ENCODE data around the gene TRIM46. TPM values are rescaled to one million over a fixed set of nuclear protein-coding genes. Genes with fewer than 3 reads are reported as not detected.
"Not testable (repeated sequence)": the region's sequence is repeated elsewhere in the genome, so short reads cannot be mapped to it uniquely, and the experiment has no call there.

TRIM46 gene
- total and polyA plus RNA-seq, 2 donors from 2014 or later: 0.28 to 2.1 TPM

- H3K4me3 ChIP-seq (ENCODE audit: low read length in 3 of 3): no peak overlapping the region
- TF ChIP-seq CTCF (IDR thresholded peaks at IDR 0.05; ENCODE audit: borderline replicate concordance, extremely low read depth, insufficient read depth): no peak
- FAIRE-seq: no peak
- no peaks in the 10 kb centered on the region for H3K9me3 ChIP-seq (ENCODE audit: control insufficient read depth in 2 of 3, insufficient read depth in 1 of 3, low read length in 3 of 3)
- H3K27ac ChIP-seq (ENCODE audit: low read depth in 2 of 2, low read length in 2 of 2): no peak overlapping the region
- intact Hi-C loops (cut with DNase I): no loop called here
- no peak for DNase-seq
- H3K27me3 ChIP-seq (ENCODE audit: control insufficient read depth, insufficient read depth, low read length): no peaks in the 10 kb centered on the region
- no peaks in the 10 kb centered on the region for H3K4me1 ChIP-seq (ENCODE audit: control insufficient read depth in 2 of 3, insufficient read depth in 2 of 3, low read depth in 1 of 3, low read length in 3 of 3)
- no peak overlapping the region for H3K9ac ChIP-seq (ENCODE audit: low read length in 3 of 3)
- no peaks in the 10 kb centered on the region for H3K36me3 ChIP-seq (ENCODE audit: control insufficient read depth in 2 of 3, insufficient read depth in 3 of 3, low read length in 3 of 3)
Measured at GRCh38 chr1:155145491-155145890, 28.2 kb upstream of the TRIM46 start.

- H3K4me1 ChIP-seq (ENCODE audit: control insufficient read depth in 2 of 3, insufficient read depth in 2 of 3, low read depth in 1 of 3, low read length in 3 of 3); H3K36me3 ChIP-seq (ENCODE audit: control insufficient read depth in 2 of 3, insufficient read depth in 3 of 3, low read length in 3 of 3); intact Hi-C loops (cut with DNase I); H3K9ac ChIP-seq (ENCODE audit: low read length in 3 of 3); H3K9me3 ChIP-seq (ENCODE audit: control insufficient read depth in 2 of 3, insufficient read depth in 1 of 3, low read length in 3 of 3); H3K27ac ChIP-seq (ENCODE audit: low read depth in 2 of 2, low read length in 2 of 2); H3K4me3 ChIP-seq (ENCODE audit: low read length in 3 of 3); DNase-seq; H3K27me3 ChIP-seq (ENCODE audit: control insufficient read depth, insufficient read depth, low read length); FAIRE-seq: not testable (repeated sequence)
Measured at GRCh38 chr1:155155996-155156643, 17.5 kb upstream of the TRIM46 start.

- FAIRE-seq (no peak), DNase-seq (peak in 1 of 5 donors; percentile 18)
- H3K9ac ChIP-seq (ENCODE audit: low read length in 3 of 3): no peak overlapping the region
- no peak overlapping the region for H3K27ac ChIP-seq (ENCODE audit: low read depth in 2 of 2, low read length in 2 of 2)
- no peak overlapping the region for H3K4me3 ChIP-seq (ENCODE audit: low read length in 3 of 3)
- H3K36me3 ChIP-seq (ENCODE audit: control insufficient read depth in 2 of 3, insufficient read depth in 3 of 3, low read length in 3 of 3): no peaks in the 10 kb centered on the region
- TF ChIP-seq CTCF (IDR thresholded peaks at IDR 0.05; ENCODE audit: borderline replicate concordance, extremely low read depth, insufficient read depth): no peak
- intact Hi-C loops (cut with DNase I): no loop called here
- H3K4me1 ChIP-seq (ENCODE audit: control insufficient read depth in 2 of 3, insufficient read depth in 2 of 3, low read depth in 1 of 3, low read length in 3 of 3): no peaks in the 10 kb centered on the region
- no peaks in the 10 kb centered on the region for H3K27me3 ChIP-seq (ENCODE audit: control insufficient read depth, insufficient read depth, low read length)
- H3K9me3 ChIP-seq (ENCODE audit: control insufficient read depth in 2 of 3, insufficient read depth in 1 of 3, low read length in 3 of 3): no peaks in the 10 kb centered on the region
Measured at GRCh38 chr1:155158991-155159390, 14.7 kb upstream of the TRIM46 start.

GRCh38 chr1:155160128-155160527 lies 13.5 kb upstream of the TRIM46 start:
- H3K9me3 ChIP-seq (ENCODE audit: control insufficient read depth in 2 of 3, insufficient read depth in 1 of 3, low read length in 3 of 3): no peaks in the 10 kb centered on the region
- no peaks in the 10 kb centered on the region for H3K4me1 ChIP-seq (ENCODE audit: control insufficient read depth in 2 of 3, insufficient read depth in 2 of 3, low read depth in 1 of 3, low read length in 3 of 3)
- H3K27ac ChIP-seq (ENCODE audit: low read depth in 2 of 2, low read length in 2 of 2): no peak overlapping the region
- DNase-seq (peak in 1 of 5 donors; percentile 9), FAIRE-seq (no peak)
- intact Hi-C loops (cut with DNase I): no loop called here
- TF ChIP-seq CTCF (IDR thresholded peaks at IDR 0.05; ENCODE audit: borderline replicate concordance, extremely low read depth, insufficient read depth): no peak
- no peak overlapping the region for H3K4me3 ChIP-seq (ENCODE audit: low read length in 3 of 3)
- no peaks in the 10 kb centered on the region for H3K36me3 ChIP-seq (ENCODE audit: control insufficient read depth in 2 of 3, insufficient read depth in 3 of 3, low read length in 3 of 3)
- H3K27me3 ChIP-seq (ENCODE audit: control insufficient read depth, insufficient read depth, low read length): no peaks in the 10 kb centered on the region
- no peak overlapping the region for H3K9ac ChIP-seq (ENCODE audit: low read length in 3 of 3)

GRCh38 chr1:155162631-155163030 lies 11.0 kb upstream of the TRIM46 start:
- H3K4me3 ChIP-seq (ENCODE audit: low read length in 3 of 3); intact Hi-C loops (cut with DNase I); FAIRE-seq; H3K27me3 ChIP-seq (ENCODE audit: control insufficient read depth, insufficient read depth, low read length); H3K9me3 ChIP-seq (ENCODE audit: control insufficient read depth in 2 of 3, insufficient read depth in 1 of 3, low read length in 3 of 3); H3K9ac ChIP-seq (ENCODE audit: low read length in 3 of 3); H3K36me3 ChIP-seq (ENCODE audit: control insufficient read depth in 2 of 3, insufficient read depth in 3 of 3, low read length in 3 of 3); H3K27ac ChIP-seq (ENCODE audit: low read depth in 2 of 2, low read length in 2 of 2); H3K4me1 ChIP-seq (ENCODE audit: control insufficient read depth in 2 of 3, insufficient read depth in 2 of 3, low read depth in 1 of 3, low read length in 3 of 3): not testable (repeated sequence)
- DNase-seq: peak in 1 of 5 donors; percentile 12

GRCh38 chr1:155163785-155164184 lies 9.9 kb upstream of the TRIM46 start:
- DNase-seq; H3K27ac ChIP-seq (ENCODE audit: low read depth in 2 of 2, low read length in 2 of 2); H3K9me3 ChIP-seq (ENCODE audit: control insufficient read depth in 2 of 3, insufficient read depth in 1 of 3, low read length in 3 of 3); FAIRE-seq; intact Hi-C loops (cut with DNase I); H3K27me3 ChIP-seq (ENCODE audit: control insufficient read depth, insufficient read depth, low read length); H3K9ac ChIP-seq (ENCODE audit: low read length in 3 of 3); H3K4me3 ChIP-seq (ENCODE audit: low read length in 3 of 3); H3K4me1 ChIP-seq (ENCODE audit: control insufficient read depth in 2 of 3, insufficient read depth in 2 of 3, low read depth in 1 of 3, low read length in 3 of 3); H3K36me3 ChIP-seq (ENCODE audit: control insufficient read depth in 2 of 3, insufficient read depth in 3 of 3, low read length in 3 of 3): not testable (repeated sequence)
